Measurements from ENCODE around the gene DERA. TPM values are rescaled to one million over a fixed set of nuclear protein-coding genes. Genes with fewer than 3 reads are reported as not detected.

Gene DERA
- total and polyA plus RNA-seq, 2 donors from 2014 or later, result 40.2 to 59.5 TPM

DNA sequence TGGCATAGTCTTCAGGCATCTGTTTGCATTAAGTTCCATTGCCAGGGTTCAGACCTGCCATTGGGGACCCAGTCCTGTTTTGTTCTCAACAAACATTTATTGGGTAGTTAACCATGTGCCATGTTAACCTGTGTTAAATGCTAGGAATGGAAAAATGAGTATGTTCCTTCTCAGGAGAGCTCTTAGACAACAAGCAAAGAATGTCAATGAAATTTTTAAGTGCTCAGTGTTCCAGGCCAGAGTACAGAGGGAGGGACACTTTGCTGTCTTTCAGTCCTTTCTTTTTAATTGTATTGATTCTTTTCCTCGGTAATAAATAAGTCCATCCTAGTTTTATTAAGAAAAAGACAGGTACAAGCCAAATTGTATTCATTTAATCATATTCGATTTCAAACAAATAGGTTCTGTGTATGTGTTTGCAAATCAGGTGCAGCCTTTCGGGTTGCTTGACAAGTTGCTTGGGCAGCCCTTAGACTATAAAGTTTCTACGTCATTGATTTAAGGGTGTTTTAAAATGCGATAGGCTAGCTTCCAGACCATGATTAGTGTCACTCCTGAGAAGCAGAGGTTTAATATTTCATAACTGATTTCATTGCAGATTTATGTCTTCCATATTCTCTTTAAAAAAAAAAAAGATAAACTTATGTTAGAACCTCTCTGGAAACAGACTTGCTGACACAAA, 123.1 kb downstream of the DERA start:
- no peak overlapping the region for H3K4me3 ChIP-seq (ENCODE audit: low read length in 3 of 3)
- no peak overlapping the region for H3K27ac ChIP-seq (ENCODE audit: low read depth in 2 of 2, low read length in 2 of 2)
- H3K4me1 ChIP-seq (ENCODE audit: control insufficient read depth in 2 of 3, insufficient read depth in 2 of 3, low read depth in 1 of 3, low read length in 3 of 3), result peaks cover 0 to 10% (median 0%) of the 10 kb centered on the region in 3 donors
- DNase-seq, result no peak
- H3K27me3 ChIP-seq (ENCODE audit: control insufficient read depth, insufficient read depth, low read length), result no peaks in the 10 kb centered on the region
- H3K9me3 ChIP-seq (ENCODE audit: control insufficient read depth in 2 of 3, insufficient read depth in 1 of 3, low read length in 3 of 3), result no peaks in the 10 kb centered on the region
- no peak overlapping the region for H3K9ac ChIP-seq (ENCODE audit: low read length in 3 of 3)
- peaks cover 0 to 5% (median 0%) of the 10 kb centered on the region in 3 donors for H3K36me3 ChIP-seq (ENCODE audit: control insufficient read depth in 2 of 3, insufficient read depth in 3 of 3, low read length in 3 of 3)
- FAIRE-seq, result no peak
- TF ChIP-seq, protein P1, sequence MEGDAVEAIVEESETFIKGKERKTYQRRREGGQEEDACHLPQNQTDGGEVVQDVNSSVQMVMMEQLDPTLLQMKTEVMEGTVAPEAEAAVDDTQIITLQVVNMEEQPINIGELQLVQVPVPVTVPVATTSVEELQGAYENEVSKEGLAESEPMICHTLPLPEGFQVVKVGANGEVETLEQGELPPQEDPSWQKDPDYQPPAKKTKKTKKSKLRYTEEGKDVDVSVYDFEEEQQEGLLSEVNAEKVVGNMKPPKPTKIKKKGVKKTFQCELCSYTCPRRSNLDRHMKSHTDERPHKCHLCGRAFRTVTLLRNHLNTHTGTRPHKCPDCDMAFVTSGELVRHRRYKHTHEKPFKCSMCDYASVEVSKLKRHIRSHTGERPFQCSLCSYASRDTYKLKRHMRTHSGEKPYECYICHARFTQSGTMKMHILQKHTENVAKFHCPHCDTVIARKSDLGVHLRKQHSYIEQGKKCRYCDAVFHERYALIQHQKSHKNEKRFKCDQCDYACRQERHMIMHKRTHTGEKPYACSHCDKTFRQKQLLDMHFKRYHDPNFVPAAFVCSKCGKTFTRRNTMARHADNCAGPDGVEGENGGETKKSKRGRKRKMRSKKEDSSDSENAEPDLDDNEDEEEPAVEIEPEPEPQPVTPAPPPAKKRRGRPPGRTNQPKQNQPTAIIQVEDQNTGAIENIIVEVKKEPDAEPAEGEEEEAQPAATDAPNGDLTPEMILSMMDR (IDR thresholded peaks at IDR 0.05; ENCODE audit: borderline replicate concordance, extremely low read depth, insufficient read depth), result no peak
- intact Hi-C loops (cut with DNase I), result no loop called here

GRCh38 chr12:16036073-16036472, 124.9 kb downstream of the DERA start:
- intact Hi-C loops (cut with DNase I), result no loop called here
- Histone ChIP-seq H3K9me3 (ENCODE audit: control insufficient read depth in 2 of 3, insufficient read depth in 1 of 3, low read length in 3 of 3) (no peaks in the 10 kb centered on the region), H3K9ac (ENCODE audit: low read length in 3 of 3) (no peak overlapping the region), H3K27ac (ENCODE audit: low read depth in 2 of 2, low read length in 2 of 2) (no peak overlapping the region), H3K27me3 (ENCODE audit: control insufficient read depth, insufficient read depth, low read length) (no peaks in the 10 kb centered on the region), H3K36me3 (ENCODE audit: control insufficient read depth in 2 of 3, insufficient read depth in 3 of 3, low read length in 3 of 3) (peaks cover 0 to 5% (median 0%) of the 10 kb centered on the region in 3 donors), H3K4me1 (ENCODE audit: control insufficient read depth in 2 of 3, insufficient read depth in 2 of 3, low read depth in 1 of 3, low read length in 3 of 3) (peaks cover 0 to 4% (median 0%) of the 10 kb centered on the region in 3 donors), H3K4me3 (ENCODE audit: low read length in 3 of 3) (no peak overlapping the region)
- TF ChIP-seq, protein P1 (IDR thresholded peaks at IDR 0.05; ENCODE audit: borderline replicate concordance, extremely low read depth, insufficient read depth), result no peak
- no peak for DNase-seq
- FAIRE-seq, result no peak

GRCh38 chr12:16037533-16037932, 126.4 kb downstream of the DERA start:
- Histone ChIP-seq H3K27ac (ENCODE audit: low read depth in 2 of 2, low read length in 2 of 2) (no peak overlapping the region), H3K9me3 (ENCODE audit: control insufficient read depth in 2 of 3, insufficient read depth in 1 of 3, low read length in 3 of 3) (peaks cover 0 to 8% (median 0%) of the 10 kb centered on the region in 3 donors), H3K36me3 (ENCODE audit: control insufficient read depth in 2 of 3, insufficient read depth in 3 of 3, low read length in 3 of 3) (peaks cover 0 to 2% (median 0%) of the 10 kb centered on the region in 3 donors), H3K4me3 (ENCODE audit: low read length in 3 of 3) (no peak overlapping the region), H3K9ac (ENCODE audit: low read length in 3 of 3) (no peak overlapping the region), H3K27me3 (ENCODE audit: control insufficient read depth, insufficient read depth, low read length) (no peaks in the 10 kb centered on the region), H3K4me1 (ENCODE audit: control insufficient read depth in 2 of 3, insufficient read depth in 2 of 3, low read depth in 1 of 3, low read length in 3 of 3) (no peaks in the 10 kb centered on the region)
- intact Hi-C loops (cut with DNase I), result no loop called here
- TF ChIP-seq, protein P1 (IDR thresholded peaks at IDR 0.05; ENCODE audit: borderline replicate concordance, extremely low read depth, insufficient read depth), result no peak
- no peak for FAIRE-seq
- DNase-seq, result no peak

Measured in kidney (tissue), 14 donors.